Upper lobe of left lung (tissue), 6 donors: ENCODE data around the gene DNAJC25. TPM values are rescaled to one million over a fixed set of nuclear protein-coding genes. Genes with fewer than 3 reads are reported as not detected.

Experiments used
- ATAC-seq, 2 donors: fragments of 200-7000 bp; cut with Tn5 transposase; one replicate each; pipeline ENCODE4 v1.9.1; 2022; ENCODE audit warnings: mild to moderate bottlenecking in 2 of 2, moderate library complexity in 2 of 2; ENCODE audit not compliant: low FRiP score in 2 of 2
- DNase-seq, 2 donors: peaks; one replicate each; pipeline ENCODE4 v3.0.0-alpha.2; 2019 to 2020
- H3K27ac ChIP-seq, 4 donors: fragments of 200-600 bp; sonication (generic); one replicate each; pipeline ENCODE4 v1.5.1; 2016 to 2019
- H3K27me3 ChIP-seq, 4 donors: fragments of 200-600 bp; sonication (generic); one replicate each; pipeline ENCODE4 v1.5.1; 2017 to 2019
- H3K36me3 ChIP-seq, 4 donors: fragments of 200-600 bp; sonication (generic); one replicate each; pipeline ENCODE4 v1.5.1; 2016 to 2019
- H3K4me1 ChIP-seq, 4 donors: fragments of 200-600 bp; sonication (generic); one replicate each; pipeline ENCODE4 v1.5.1; 2018 to 2019
- H3K4me3 ChIP-seq, 4 donors: fragments of 200-600 bp; sonication (generic); one replicate each; pipeline ENCODE4 v1.5.1; 2017 to 2019; ENCODE audit warnings: mild to moderate bottlenecking in 2 of 4, moderate library complexity in 1 of 4
- H3K9me3 ChIP-seq, 4 donors: fragments of 200-600 bp; sonication (generic); one replicate each; pipeline ENCODE4 v1.5.1; 2018 to 2019
- CTCF ChIP-seq, 6 experiments: fragments of 450-650 bp in 4 of 6; fragments of 200-600 bp in 2 of 6; sonication (generic) in 2 of 6; IDR thresholded peaks; one replicate each; pipeline ENCODE4 v1.5.1; 2016 to 2019; ENCODE audit warnings: antibody characterized with exemption in 6 of 6
- EP300 ChIP-seq, 4 donors: sonication (generic); formaldehyde crosslinking; IDR thresholded peaks; one replicate each; pipeline ENCODE4 v1.5.1; 2017; ENCODE audit warnings: antibody characterized with exemption in 4 of 4, control low read depth in 2 of 4
- POLR2A ChIP-seq, 4 donors: fragments of 450-650 bp; IDR thresholded peaks; one replicate each; pipeline ENCODE4 v1.5.1; 2016 to 2017; ENCODE audit warnings: antibody characterized with exemption in 4 of 4, mild to moderate bottlenecking in 2 of 4
- POLR2AphosphoS5 ChIP-seq, 2 donors: sonication (generic); formaldehyde crosslinking; IDR thresholded peaks; one replicate each; pipeline ENCODE4 v1.5.1; 2017; ENCODE audit warnings: antibody characterized with exemption in 2 of 2
- WGBS, 2 donors: methylation state at CpG; one replicate each; pipeline ENCODE4 v1.1.5; 2017 to 2018; 5-methylcytosine and 5-hydroxymethylcytosine counted together
- total RNA-seq, 6 donors: library from RNA; depleted of rRNA in 4 of 6; stranded (reverse); fragments of >200 nt in 4 of 6; gene quantifications; one replicate each; pipeline versions ENCODE4 v1.1.0 to v1.2.1, GENCODE V29; 2016 to 2021
- donor health status: DM: no; HTN: no; CAD: no; lungs with moderate emphysema.
- donor health status: DM: no; HTN: yes; CAD: no; lungs with severe emphysema.

Gene DNAJC25
- total RNA-seq, 6 donors from 2014 or later = 4.5 to 12.2 (median 7.2) TPM

GRCh38 chr9:111649016-111649415, 17.9 kb downstream of the DNAJC25 start:
- 88 to 96% methylated on average over 4 of the region's 4 CpGs for WGBS, 2 donors
- no peak for ATAC-seq
- Histone ChIP-seq H3K36me3 (peaks cover 0 to 52% (median 7%) of the 10 kb centered on the region in 4 donors), H3K4me1 (no peaks in the 10 kb centered on the region), H3K27ac (no peak overlapping the region), H3K9me3 (no peaks in the 10 kb centered on the region), H3K4me3 (no peak overlapping the region), H3K27me3 (no peaks in the 10 kb centered on the region)
- TF ChIP-seq POLR2A (IDR thresholded peaks at IDR 0.05) = no peak
- TF ChIP-seq CTCF (IDR thresholded peaks at IDR 0.05) = no peak
- no peak for TF ChIP-seq EP300 (IDR thresholded peaks at IDR 0.05)
- TF ChIP-seq POLR2AphosphoS5 (IDR thresholded peaks at IDR 0.05) = no peak
- no peak for DNase-seq

- Histone ChIP-seq H3K4me3 (no peak overlapping the region), H3K4me1 (peaks cover 0 to 8% (median 0%) of the 10 kb centered on the region in 4 donors), H3K27ac (no peak overlapping the region), H3K36me3 (peaks cover 0 to 23% (median 4%) of the 10 kb centered on the region in 4 donors), H3K9me3 (no peaks in the 10 kb centered on the region), H3K27me3 (no peaks in the 10 kb centered on the region)
- WGBS, 2 donors = 72 to 85% methylated on average over 6 of the region's 6 CpGs
- DNase-seq = no peak
- ATAC-seq = no peak
- TF ChIP-seq EP300 (IDR thresholded peaks at IDR 0.05) (no peak), POLR2AphosphoS5 (IDR thresholded peaks at IDR 0.05) (no peak), CTCF (IDR thresholded peaks at IDR 0.05) (no peak), POLR2A (IDR thresholded peaks at IDR 0.05) (no peak)
These were observed 25.9 kb downstream of the DNAJC25 start for GRCh38 chr9:111657051-111657450.

DNA sequence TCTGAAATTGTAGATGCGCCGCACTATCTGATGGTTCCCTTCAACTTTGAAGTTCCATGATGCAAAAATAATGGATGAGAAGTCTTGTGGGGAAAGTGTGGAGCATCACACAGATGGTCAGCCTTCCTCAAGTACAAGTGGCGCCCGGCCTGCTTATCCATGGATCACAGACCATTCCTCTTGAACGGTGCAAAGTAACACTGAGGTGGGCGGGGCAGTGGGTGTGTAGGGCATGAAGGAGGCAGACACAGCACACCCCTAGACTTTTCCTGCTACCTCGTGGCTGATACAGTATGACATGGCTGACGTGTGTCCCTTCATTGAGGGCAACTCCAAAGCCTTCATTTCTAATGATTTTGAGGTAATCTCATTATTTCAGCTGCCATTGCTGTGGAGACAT, 27.8 kb downstream of the DNAJC25 start:
- Histone ChIP-seq H3K27me3 (no peaks in the 10 kb centered on the region), H3K4me3 (no peak overlapping the region), H3K36me3 (peaks cover 0 to 12% (median under 1%) of the 10 kb centered on the region in 4 donors), H3K9me3 (no peaks in the 10 kb centered on the region), H3K4me1 (peaks cover 12 to 23% (median 13%) of the 10 kb centered on the region in 4 donors), H3K27ac (no peak overlapping the region)
- ATAC-seq (no peak), DNase-seq (no peak)
- 66 to 75% methylated on average over 8 of the region's 8 CpGs for WGBS, 2 donors
- TF ChIP-seq CTCF (IDR thresholded peaks at IDR 0.05) (no peak), POLR2A (IDR thresholded peaks at IDR 0.05) (no peak), POLR2AphosphoS5 (IDR thresholded peaks at IDR 0.05) (no peak), EP300 (IDR thresholded peaks at IDR 0.05) (no peak)

- Histone ChIP-seq H3K36me3 (peaks cover 0 to 5% (median 0%) of the 10 kb centered on the region in 4 donors), H3K9me3 (no peaks in the 10 kb centered on the region), H3K27ac (no peak overlapping the region), H3K4me1 (peaks cover 12 to 23% (median 13%) of the 10 kb centered on the region in 4 donors), H3K27me3 (no peaks in the 10 kb centered on the region), H3K4me3 (no peak overlapping the region)
- TF ChIP-seq POLR2AphosphoS5 (IDR thresholded peaks at IDR 0.05) (no peak), POLR2A (IDR thresholded peaks at IDR 0.05) (no peak), CTCF (IDR thresholded peaks at IDR 0.05) (no peak), EP300 (IDR thresholded peaks at IDR 0.05) (no peak)
- DNase-seq (no peak), ATAC-seq (no peak)
- WGBS, 2 donors = 92 to 93% methylated on average over 3 of the region's 3 CpGs
These were observed 28.6 kb downstream of the DNAJC25 start for GRCh38 chr9:111659691-111660090.

- H3K36me3 ChIP-seq = no peaks in the 10 kb centered on the region
- peaks cover 12 to 23% (median 13%) of the 10 kb centered on the region in 4 donors for H3K4me1 ChIP-seq
- 0 to 5% methylated on average over 4 to 34 of the region's 61 CpGs for WGBS, 2 donors
- no peaks in the 10 kb centered on the region for H3K27me3 ChIP-seq
- H3K4me3 ChIP-seq = peak within 1 kb of the TSS; percentile 61 to 96 (median 87)
- ATAC-seq (peak; percentile 81 to 97), DNase-seq (peak; percentile 73 to 94)
- TF ChIP-seq CTCF (IDR thresholded peaks at IDR 0.05) = no peak
- TF ChIP-seq POLR2AphosphoS5 (IDR thresholded peaks at IDR 0.05) = peak; percentile 2 to 54
- TF ChIP-seq EP300 (IDR thresholded peaks at IDR 0.05) = no peak
- peak in 2 of 4 donors; percentile 49 to 65 for TF ChIP-seq POLR2A (IDR thresholded peaks at IDR 0.05)
- no peaks in the 10 kb centered on the region for H3K9me3 ChIP-seq
- H3K27ac ChIP-seq = peak within 1 kb of the TSS; percentile 79 to 94 (median 89)
These were observed 30.1 kb downstream of the DNAJC25 start, which contains the start of gene GNG10 for GRCh38 chr9:111661150-111661801. Gene GNG10 (plus strand): TSS chr9:111661605. CDS start chr9:111661635, 30 bp downstream.
